Measurements from ENCODE around the gene PRICKLE2. TPM values are rescaled to one million over a fixed set of nuclear protein-coding genes. Genes with fewer than 3 reads are reported as not detected.

Gene PRICKLE2
- total RNA-seq, 1 experiment from 2014 or later = 0.26 TPM

- intact Hi-C loops (cut with micrococcal nuclease; ENCODE audit: unreplicated experiment) (no loop called here), in situ Hi-C loops (cut with HindIII; ENCODE audit: low pct_unique_long_range_greater_than_20kb, low sequenced_read_pairs) (no loop called here)
- no peaks in the 10 kb centered on the region for H3K9me3 ChIP-seq (ENCODE audit: control insufficient read depth, insufficient read depth, low read depth, low read length)
- ChIA-PET CTCF (no interaction called here), POLR2A (no interaction called here)
- BruUV-seq (replicated peaks) = no TSS peak
- TF ChIP-seq SIN3A (IDR thresholded peaks at IDR 0.05; ENCODE audit: borderline replicate concordance, insufficient read depth, low read depth, low read length) (no peak), REST (IDR thresholded peaks at IDR 0.05; ENCODE audit: insufficient read depth in 1 of 2, low read depth in 2 of 2, low read length in 1 of 2) (no peak), POLR2AphosphoS5 (IDR thresholded peaks at IDR 0.05; ENCODE audit: low read depth, low read length) (no peak), TCF7L2 (IDR thresholded peaks at IDR 0.05; ENCODE audit: low read depth, low read length) (no peak), CTCF (IDR thresholded peaks at IDR 0.05) (no peak)
- DNase-seq (ENCODE audit: low read depth, low spot score) = no peak
- no peak overlapping the region for H3K4me3 ChIP-seq (ENCODE audit: low read depth in 2 of 2, low read length in 2 of 2)
- no peaks in the 10 kb centered on the region for H3K27me3 ChIP-seq (ENCODE audit: control insufficient read depth, insufficient read depth, low read length)
- no peaks in the 10 kb centered on the region for H3K4me1 ChIP-seq (ENCODE audit: control insufficient read depth, insufficient read depth, low read length)
- ATAC-seq = no peak
- no peak overlapping the region for H3K27ac ChIP-seq (ENCODE audit: low read length)
- no peaks in the 10 kb centered on the region for H3K36me3 ChIP-seq (ENCODE audit: control insufficient read depth, insufficient read depth, low read length)
Measured at GRCh38 chr3:64222501-64223111, 2.7 kb downstream of the PRICKLE2 start.

GRCh38 chr3:64221571-64222257 is 3.6 kb downstream of the PRICKLE2 start:
- no peaks in the 10 kb centered on the region for H3K27me3 ChIP-seq (ENCODE audit: control insufficient read depth, insufficient read depth, low read length)
- H3K4me3 ChIP-seq (ENCODE audit: low read depth in 2 of 2, low read length in 2 of 2) = no peak overlapping the region
- TF ChIP-seq REST (IDR thresholded peaks at IDR 0.05; ENCODE audit: insufficient read depth in 1 of 2, low read depth in 2 of 2, low read length in 1 of 2) (no peak), POLR2AphosphoS5 (IDR thresholded peaks at IDR 0.05; ENCODE audit: low read depth, low read length) (no peak), TCF7L2 (IDR thresholded peaks at IDR 0.05; ENCODE audit: low read depth, low read length) (no peak), SIN3A (IDR thresholded peaks at IDR 0.05; ENCODE audit: borderline replicate concordance, insufficient read depth, low read depth, low read length) (no peak), CTCF (IDR thresholded peaks at IDR 0.05) (no peak)
- H3K9me3 ChIP-seq (ENCODE audit: control insufficient read depth, insufficient read depth, low read depth, low read length) = no peaks in the 10 kb centered on the region
- POLR2A ChIA-PET = no interaction called here
- intact Hi-C loops (cut with micrococcal nuclease; ENCODE audit: unreplicated experiment) = no loop called here
- DNase-seq (ENCODE audit: low read depth, low spot score) = no peak
- H3K27ac ChIP-seq (ENCODE audit: low read length) = no peak overlapping the region
- ATAC-seq = no peak
- H3K4me1 ChIP-seq (ENCODE audit: control insufficient read depth, insufficient read depth, low read length) = no peaks in the 10 kb centered on the region
- CTCF ChIA-PET = no interaction called here
- in situ Hi-C loops (cut with HindIII; ENCODE audit: low pct_unique_long_range_greater_than_20kb, low sequenced_read_pairs) = no loop called here
- H3K36me3 ChIP-seq (ENCODE audit: control insufficient read depth, insufficient read depth, low read length) = no peaks in the 10 kb centered on the region
- BruUV-seq (replicated peaks) = no TSS peak
